ENCODE results near the gene SYMPK.

DNA sequence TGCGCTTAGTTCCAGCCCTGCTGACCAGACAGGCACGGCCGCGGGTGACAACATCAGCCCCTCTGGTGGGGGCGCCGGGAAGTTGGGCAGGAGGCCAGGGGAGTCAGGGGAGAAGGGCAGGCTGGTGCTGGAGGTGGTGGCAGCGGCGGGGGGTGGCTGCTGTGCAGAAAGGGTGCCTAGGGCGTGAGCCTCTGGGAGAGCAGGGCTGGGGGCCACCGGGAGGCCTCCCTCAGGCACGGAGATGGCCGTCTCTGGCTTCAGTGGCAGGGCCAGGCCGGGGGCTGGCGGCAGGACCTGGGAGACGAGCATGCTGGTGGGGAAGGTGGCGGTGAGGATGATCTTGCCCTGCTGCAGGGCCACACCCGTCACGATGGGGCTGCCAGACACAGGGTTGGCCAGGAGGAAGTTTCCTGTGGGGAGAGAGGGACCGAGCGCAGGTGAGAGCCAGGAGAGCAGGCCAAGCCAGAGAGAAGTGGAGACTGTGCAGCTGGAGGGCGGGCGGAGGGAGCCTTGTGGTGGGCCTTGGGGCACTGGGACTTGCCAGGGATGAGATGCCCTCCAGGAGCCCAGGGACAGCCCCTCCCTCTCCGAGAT, 97.1 kb downstream of the SYMPK start:
- TF ChIP-seq SIN3A (IDR thresholded peaks at IDR 0.05; ENCODE audit: borderline replicate concordance, insufficient read depth, low read depth, low read length) = no peak
- TF ChIP-seq TCF7L2 (IDR thresholded peaks at IDR 0.05; ENCODE audit: low read depth, low read length) = no peak
- TF ChIP-seq CTCF (IDR thresholded peaks at IDR 0.05) = no peak
- no peak for TF ChIP-seq REST (IDR thresholded peaks at IDR 0.05; ENCODE audit: insufficient read depth in 1 of 2, low read depth in 2 of 2, low read length in 1 of 2)

Measured in Panc1 (cell line).